ENCODE data around the gene MAGED2. TPM values are rescaled to one million over a fixed set of nuclear protein-coding genes. Genes with fewer than 3 reads are reported as not detected.

MAGED2 gene
- polyA plus RNA-seq, 1 of the 3 experiments (the other 2 are of a cell fraction), result 202 TPM

DNA sequence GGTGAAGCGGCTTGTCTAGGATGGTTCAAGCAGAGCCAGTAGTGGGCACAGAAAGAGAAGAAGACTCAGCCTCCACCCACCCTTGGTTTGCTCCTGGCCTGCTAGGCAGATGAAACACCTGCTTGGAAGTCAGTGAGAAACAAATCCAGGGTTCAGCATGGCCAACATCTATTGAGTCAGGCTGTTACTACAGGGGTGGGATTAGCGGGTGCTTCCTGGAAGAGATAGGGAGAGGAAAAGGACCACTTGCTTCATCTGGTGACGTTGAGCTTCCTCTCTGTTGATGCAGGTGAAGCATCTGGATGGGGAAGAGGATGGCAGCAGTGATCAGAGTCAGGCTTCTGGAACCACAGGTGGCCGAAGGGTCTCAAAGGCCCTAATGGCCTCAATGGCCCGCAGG lies 3.0 kb downstream of the MAGED2 start (continued):
- TF ChIP-seq, protein P1, sequence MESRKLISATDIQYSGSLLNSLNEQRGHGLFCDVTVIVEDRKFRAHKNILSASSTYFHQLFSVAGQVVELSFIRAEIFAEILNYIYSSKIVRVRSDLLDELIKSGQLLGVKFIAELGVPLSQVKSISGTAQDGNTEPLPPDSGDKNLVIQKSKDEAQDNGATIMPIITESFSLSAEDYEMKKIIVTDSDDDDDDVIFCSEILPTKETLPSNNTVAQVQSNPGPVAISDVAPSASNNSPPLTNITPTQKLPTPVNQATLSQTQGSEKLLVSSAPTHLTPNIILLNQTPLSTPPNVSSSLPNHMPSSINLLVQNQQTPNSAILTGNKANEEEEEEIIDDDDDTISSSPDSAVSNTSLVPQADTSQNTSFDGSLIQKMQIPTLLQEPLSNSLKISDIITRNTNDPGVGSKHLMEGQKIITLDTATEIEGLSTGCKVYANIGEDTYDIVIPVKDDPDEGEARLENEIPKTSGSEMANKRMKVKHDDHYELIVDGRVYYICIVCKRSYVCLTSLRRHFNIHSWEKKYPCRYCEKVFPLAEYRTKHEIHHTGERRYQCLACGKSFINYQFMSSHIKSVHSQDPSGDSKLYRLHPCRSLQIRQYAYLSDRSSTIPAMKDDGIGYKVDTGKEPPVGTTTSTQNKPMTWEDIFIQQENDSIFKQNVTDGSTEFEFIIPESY (IDR thresholded peaks at IDR 0.05; ENCODE audit: borderline replicate concordance, low read depth), result no peak
- no peak for TF ChIP-seq RXRA (IDR thresholded peaks at IDR 0.05; ENCODE audit: borderline replicate concordance, low read depth)

DNA sequence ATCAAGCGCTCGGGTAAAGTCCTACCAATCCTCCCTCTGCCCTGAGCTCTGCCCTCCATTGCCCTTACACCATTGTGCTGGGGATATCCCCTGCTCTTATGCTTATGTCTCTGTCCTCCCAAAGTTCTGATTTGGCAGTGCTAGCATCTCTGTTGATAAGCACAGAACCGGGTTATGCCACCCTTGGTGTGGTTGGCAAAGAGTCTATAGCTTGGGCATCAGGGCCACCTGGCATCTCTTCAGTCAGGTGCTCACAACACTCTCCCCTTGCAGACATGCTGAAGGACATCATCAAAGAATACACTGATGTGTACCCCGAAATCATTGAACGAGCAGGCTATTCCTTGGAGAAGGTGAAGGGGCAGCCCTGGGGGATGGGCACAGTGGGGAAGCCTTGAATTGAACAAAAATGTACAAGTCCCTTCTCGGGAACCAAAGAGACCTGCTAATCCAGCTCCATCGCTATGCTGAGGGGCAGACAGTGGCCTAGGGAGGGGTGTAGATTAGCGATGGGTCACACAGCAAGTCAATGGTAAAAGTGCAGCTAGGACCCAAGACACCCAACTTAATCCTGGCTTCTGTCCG lies 3.8 kb downstream of the MAGED2 start:
- H3K36me3 ChIP-seq (replicated peaks in 1 of 2; ENCODE audit: control insufficient read depth in 1 of 2, insufficient read depth in 2 of 2, low read length in 1 of 2), result peaks cover 48 to 60% of the 10 kb centered on the region in 2 experiments
- no peak overlapping the region for H3K4me3 ChIP-seq (ENCODE audit: low read depth in 2 of 2, low read length in 1 of 2)
- WGBS (ENCODE audit: low lambda C conversion rate), result 65% methylated on average over 9 of the region's 9 CpGs
- no peak overlapping the region for H3K4me2 ChIP-seq
- H3K4me1 ChIP-seq (ENCODE audit: control insufficient read depth in 1 of 2, insufficient read depth in 2 of 2, low read depth in 1 of 2, low read length in 1 of 2), result peaks cover 0 to 12% of the 10 kb centered on the region in 2 experiments; a peak in 1 of 4 replicates
- no peak overlapping the region for H3K9ac ChIP-seq
- H3K9me2 ChIP-seq, result no peaks in the 10 kb centered on the region
- H2AFZ ChIP-seq (ENCODE audit: low read depth), result no peak overlapping the region
- no peaks in the 10 kb centered on the region; the same call in none of the 2 replicates for H3K27me3 ChIP-seq (ENCODE audit: insufficient read depth)
- TF ChIP-seq TEAD4 (IDR thresholded peaks at IDR 0.05; ENCODE audit: borderline replicate concordance, insufficient read depth) (no peak), SIN3A (IDR thresholded peaks at IDR 0.05; ENCODE audit: borderline replicate concordance, low read depth, low read length) (no peak), SMC3 (IDR thresholded peaks at IDR 0.05; ENCODE audit: low read depth, low read length) (no peak), FOXJ3 (CRISPR knock-in tag; IDR thresholded peaks at IDR 0.05) (no peak), RCOR1 (IDR thresholded peaks at IDR 0.05; ENCODE audit: low read length) (no peak), TCF12 (IDR thresholded peaks at IDR 0.05) (no peak), YY1 (IDR thresholded peaks at IDR 0.05; ENCODE audit: low read depth) (no peak), MXI1 (IDR thresholded peaks at IDR 0.05; ENCODE audit: low read depth, low read length) (no peak), FOXM1 (IDR thresholded peaks at IDR 0.05; ENCODE audit: low read depth) (no peak)
- TF ChIP-seq, protein P2, sequence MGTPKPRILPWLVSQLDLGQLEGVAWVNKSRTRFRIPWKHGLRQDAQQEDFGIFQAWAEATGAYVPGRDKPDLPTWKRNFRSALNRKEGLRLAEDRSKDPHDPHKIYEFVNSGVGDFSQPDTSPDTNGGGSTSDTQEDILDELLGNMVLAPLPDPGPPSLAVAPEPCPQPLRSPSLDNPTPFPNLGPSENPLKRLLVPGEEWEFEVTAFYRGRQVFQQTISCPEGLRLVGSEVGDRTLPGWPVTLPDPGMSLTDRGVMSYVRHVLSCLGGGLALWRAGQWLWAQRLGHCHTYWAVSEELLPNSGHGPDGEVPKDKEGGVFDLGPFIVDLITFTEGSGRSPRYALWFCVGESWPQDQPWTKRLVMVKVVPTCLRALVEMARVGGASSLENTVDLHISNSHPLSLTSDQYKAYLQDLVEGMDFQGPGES (IDR thresholded peaks at IDR 0.05; ENCODE audit: low read depth, low read length), result no peak
- ChIA-PET CTCF (no interaction called here), POLR2A (no interaction called here)
- H4K20me1 ChIP-seq (ENCODE audit: insufficient read depth), result peaks cover 6% of the 10 kb centered on the region
- H3F3A ChIP-seq (replicated peaks; ENCODE audit: insufficient read depth), result peaks cover 10% of the 10 kb centered on the region
- H3K27ac ChIP-seq (ENCODE audit: low read depth in 2 of 2, low read length in 1 of 2), result no peak overlapping the region
- peaks cover 24% of the 10 kb centered on the region for H3K79me2 ChIP-seq (ENCODE audit: insufficient read depth)
- no peak for DNase-seq
- no peaks in the 10 kb centered on the region for H3K9me3 ChIP-seq

DNA sequence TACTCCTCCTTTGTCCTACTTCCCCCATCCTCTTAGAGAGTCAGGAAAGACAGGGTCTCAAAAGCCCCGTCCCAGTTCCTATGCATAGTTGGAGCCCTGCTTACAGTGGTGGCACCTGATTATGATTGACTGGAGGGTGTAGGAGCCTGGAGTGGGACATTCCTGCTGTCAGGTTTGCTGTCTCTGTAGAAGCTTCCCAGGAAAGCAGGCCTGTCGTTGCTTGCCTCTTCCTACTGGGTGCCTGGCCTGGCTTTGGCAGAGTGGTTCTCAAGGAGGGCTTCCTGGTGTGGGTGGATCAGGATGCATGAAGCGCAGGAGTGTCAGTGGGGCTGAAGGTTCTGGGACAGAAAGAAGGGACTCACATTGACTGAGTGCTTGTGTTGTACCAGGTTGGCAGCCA lies 4.8 kb downstream of the MAGED2 start:
- DNase-seq, result no peak
- Histone ChIP-seq H3K4me3 (ENCODE audit: low read depth in 2 of 2, low read length in 1 of 2) (no peak overlapping the region), H3K9me2 (no peaks in the 10 kb centered on the region), H3K4me1 (ENCODE audit: control insufficient read depth in 1 of 2, insufficient read depth in 2 of 2, low read depth in 1 of 2, low read length in 1 of 2) (peaks cover 0 to 13% of the 10 kb centered on the region in 2 experiments; a peak in 1 of 4 replicates), H3K9ac (no peak overlapping the region), H2AFZ (ENCODE audit: low read depth) (no peak overlapping the region), H4K20me1 (ENCODE audit: insufficient read depth) (peaks cover 6% of the 10 kb centered on the region), H3K9me3 (no peaks in the 10 kb centered on the region), H3F3A (replicated peaks; ENCODE audit: insufficient read depth) (peaks cover 10% of the 10 kb centered on the region), H3K27ac (ENCODE audit: low read depth in 2 of 2, low read length in 1 of 2) (no peak overlapping the region), H3K27me3 (ENCODE audit: insufficient read depth) (no peaks in the 10 kb centered on the region; the same call in 1 of the 2 replicates), H3K36me3 (replicated peaks in 1 of 2; ENCODE audit: control insufficient read depth in 1 of 2, insufficient read depth in 2 of 2, low read length in 1 of 2) (peaks cover 48 to 60% of the 10 kb centered on the region in 2 experiments), H3K79me2 (ENCODE audit: insufficient read depth) (peaks cover 24% of the 10 kb centered on the region), H3K4me2 (no peak overlapping the region)
- CTCF ChIA-PET, result no interaction called here
- 60% methylated on average over 1 of the region's 3 CpGs for WGBS (ENCODE audit: low lambda C conversion rate)
- TF ChIP-seq TAF1 (IDR thresholded peaks at IDR 0.05; ENCODE audit: borderline replicate concordance, low read depth, low read length) (no peak), FOSL2 (IDR thresholded peaks at IDR 0.05; ENCODE audit: borderline replicate concordance, low read depth) (no peak), NRF1 (IDR thresholded peaks at IDR 0.05; ENCODE audit: low read depth, low read length) (no peak), NFIC (IDR thresholded peaks at IDR 0.05; ENCODE audit: borderline replicate concordance) (no peak), MEF2A (IDR thresholded peaks at IDR 0.05; ENCODE audit: borderline replicate concordance, low read depth) (no peak), FOXM1 (IDR thresholded peaks at IDR 0.05; ENCODE audit: low read depth) (no peak)
- TF ChIP-seq, protein P1 (IDR thresholded peaks at IDR 0.05; ENCODE audit: borderline replicate concordance, low read depth), result no peak
- POLR2A ChIA-PET, result no interaction called here

Measured in SK-N-SH (cell line).